ENCODE data around the gene LHX6. TPM values are rescaled to one million over a fixed set of nuclear protein-coding genes. Genes with fewer than 3 reads are reported as not detected.

LHX6 gene
- total and polyA plus RNA-seq, 2 donors (not counting 1 experiment from before 2014, with no cell fraction given), result 0.09 TPM; not detected in 1

DNA sequence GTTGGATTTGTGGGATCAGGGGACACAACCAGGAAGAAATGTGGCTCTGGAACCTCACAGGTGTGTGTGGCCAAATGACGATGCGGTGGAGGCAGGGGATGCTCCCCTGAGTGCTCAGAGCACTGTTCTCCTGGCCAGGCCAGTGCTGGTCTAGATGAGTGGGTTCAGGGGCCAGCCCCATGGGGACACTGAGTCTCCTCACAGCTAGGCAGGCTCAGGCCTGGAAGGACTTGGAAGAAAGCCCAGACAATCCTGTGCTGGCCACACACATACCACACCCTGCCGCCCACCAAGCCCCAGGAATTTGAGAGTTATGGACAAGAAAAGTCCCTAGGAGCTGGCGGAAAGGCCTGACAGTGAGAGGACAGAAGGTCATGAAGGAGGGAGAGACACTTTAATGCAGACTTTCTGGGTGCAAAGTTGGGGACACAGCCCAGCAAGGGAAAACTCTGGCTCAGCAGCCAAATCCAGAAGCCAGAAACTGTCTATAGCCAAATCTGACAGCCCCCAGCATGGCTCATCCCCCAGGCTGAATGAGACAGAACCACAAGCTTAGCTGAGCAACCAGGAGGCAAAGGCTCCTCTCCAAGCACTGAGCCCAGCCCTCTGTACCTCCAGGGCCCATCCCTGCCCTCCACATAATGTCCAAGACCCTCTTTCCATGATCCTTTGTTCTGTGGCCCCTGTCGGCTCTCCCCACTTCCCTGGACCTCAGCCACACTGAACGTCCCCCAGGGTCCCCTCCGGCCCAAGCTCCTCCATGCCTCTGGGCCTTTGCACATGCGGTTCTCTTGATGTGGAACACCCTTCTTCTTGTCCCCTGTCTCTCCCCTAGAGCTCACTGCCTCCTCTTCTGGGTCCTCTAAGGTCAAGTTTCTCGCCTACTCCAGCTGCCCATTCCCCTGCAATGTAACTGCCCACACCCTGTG lies 22.4 kb downstream of the LHX6 start:
- no peaks in the 10 kb centered on the region for H3K36me3 ChIP-seq (ENCODE audit: control insufficient read depth, insufficient read depth, low read length)
- no peak overlapping the region for H3K27ac ChIP-seq (ENCODE audit: insufficient read depth, low read length)
- no peaks in the 10 kb centered on the region for H3K79me2 ChIP-seq (ENCODE audit: control insufficient read depth, insufficient read depth, low read length)
- TF ChIP-seq EZH2 (IDR thresholded peaks at IDR 0.05; ENCODE audit: low read length, missing control alignments), result no peak
- TF ChIP-seq, protein P1, sequence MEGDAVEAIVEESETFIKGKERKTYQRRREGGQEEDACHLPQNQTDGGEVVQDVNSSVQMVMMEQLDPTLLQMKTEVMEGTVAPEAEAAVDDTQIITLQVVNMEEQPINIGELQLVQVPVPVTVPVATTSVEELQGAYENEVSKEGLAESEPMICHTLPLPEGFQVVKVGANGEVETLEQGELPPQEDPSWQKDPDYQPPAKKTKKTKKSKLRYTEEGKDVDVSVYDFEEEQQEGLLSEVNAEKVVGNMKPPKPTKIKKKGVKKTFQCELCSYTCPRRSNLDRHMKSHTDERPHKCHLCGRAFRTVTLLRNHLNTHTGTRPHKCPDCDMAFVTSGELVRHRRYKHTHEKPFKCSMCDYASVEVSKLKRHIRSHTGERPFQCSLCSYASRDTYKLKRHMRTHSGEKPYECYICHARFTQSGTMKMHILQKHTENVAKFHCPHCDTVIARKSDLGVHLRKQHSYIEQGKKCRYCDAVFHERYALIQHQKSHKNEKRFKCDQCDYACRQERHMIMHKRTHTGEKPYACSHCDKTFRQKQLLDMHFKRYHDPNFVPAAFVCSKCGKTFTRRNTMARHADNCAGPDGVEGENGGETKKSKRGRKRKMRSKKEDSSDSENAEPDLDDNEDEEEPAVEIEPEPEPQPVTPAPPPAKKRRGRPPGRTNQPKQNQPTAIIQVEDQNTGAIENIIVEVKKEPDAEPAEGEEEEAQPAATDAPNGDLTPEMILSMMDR (conservative IDR thresholded peaks at IDR 0.05 in 1 of 2, IDR thresholded peaks at IDR 0.05 in 1 of 2; ENCODE audit: low read depth in 1 of 2, low read length in 2 of 2), result no peak
- peaks cover 4% of the 10 kb centered on the region for H3K27me3 ChIP-seq (ENCODE audit: control insufficient read depth, insufficient read depth, low read length)
- no peak overlapping the region for H2AFZ ChIP-seq (ENCODE audit: low read length)
- no peak overlapping the region for H3K4me3 ChIP-seq (replicated peaks in 1 of 4; ENCODE audit: control extremely low read depth in 1 of 4, insufficient read depth in 1 of 4, low read depth in 3 of 4, low read length in 4 of 4)
- peaks cover 12% of the 10 kb centered on the region for H3K4me1 ChIP-seq (ENCODE audit: control insufficient read depth, extremely low read depth, insufficient read depth, low read length)
- H3K9ac ChIP-seq (ENCODE audit: insufficient read depth, low read length), result no peak overlapping the region
- H3K4me2 ChIP-seq (ENCODE audit: extremely low read depth, insufficient read depth, low read length), result no peak overlapping the region
- no peaks in the 10 kb centered on the region for H4K20me1 ChIP-seq (ENCODE audit: control insufficient read depth, extremely low read depth, insufficient read depth, low read length)
- H3K9me3 ChIP-seq (ENCODE audit: control insufficient read depth, insufficient read depth, low read depth, low read length), result no peaks in the 10 kb centered on the region
- peak; percentile 28 to 89 for DNase-seq (ENCODE audit: low read depth in 2 of 2)

DNA sequence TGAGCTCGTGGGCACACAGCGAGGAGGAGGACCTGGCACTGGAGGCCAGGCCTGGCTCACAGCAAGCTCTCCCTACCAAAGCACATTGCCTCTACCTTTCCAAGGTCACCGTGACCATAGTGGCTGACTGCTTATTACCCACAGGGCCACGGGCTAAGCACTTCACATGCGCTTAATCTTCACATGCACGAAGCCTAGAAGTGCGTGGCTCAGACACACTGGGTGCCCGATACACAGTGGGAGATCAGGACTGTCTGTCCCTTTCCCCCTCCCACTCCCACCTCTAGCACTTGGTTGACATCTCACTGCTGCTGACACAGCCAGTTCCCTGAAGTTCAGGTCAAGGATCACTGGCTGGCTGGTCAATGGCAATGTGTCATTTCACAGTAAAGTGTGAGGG lies 23.6 kb downstream of the LHX6 start:
- no peak overlapping the region for H3K27ac ChIP-seq (ENCODE audit: insufficient read depth, low read length)
- no peaks in the 10 kb centered on the region for H4K20me1 ChIP-seq (ENCODE audit: control insufficient read depth, extremely low read depth, insufficient read depth, low read length)

DNA sequence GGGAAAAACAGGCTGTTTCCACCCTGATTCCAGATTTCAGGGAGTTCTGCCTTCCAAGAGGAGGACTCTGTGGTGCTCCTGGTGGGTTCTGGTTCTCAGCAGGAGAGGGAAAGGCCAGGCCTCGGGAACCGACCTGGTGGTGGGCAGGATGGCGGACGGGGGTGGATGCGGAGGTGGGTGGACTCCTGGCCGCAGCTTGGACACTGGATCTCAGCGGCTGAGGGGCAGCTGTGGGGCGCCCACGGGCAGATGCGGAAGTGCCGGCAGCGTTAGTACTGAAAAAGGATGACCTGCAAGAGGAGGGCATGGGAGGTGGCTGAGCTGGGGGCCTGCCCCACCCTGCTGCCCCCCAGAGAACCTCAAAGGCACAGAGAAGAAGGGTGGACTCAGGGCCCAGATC lies 24.3 kb downstream of the LHX6 start:
- Histone ChIP-seq H3K9me3 (ENCODE audit: control insufficient read depth, insufficient read depth, low read depth, low read length) (no peaks in the 10 kb centered on the region), H3K4me1 (ENCODE audit: control insufficient read depth, extremely low read depth, insufficient read depth, low read length) (peaks cover 12% of the 10 kb centered on the region), H3K79me2 (ENCODE audit: control insufficient read depth, insufficient read depth, low read length) (no peaks in the 10 kb centered on the region), H3K9ac (ENCODE audit: insufficient read depth, low read length) (no peak overlapping the region), H4K20me1 (ENCODE audit: control insufficient read depth, extremely low read depth, insufficient read depth, low read length) (no peaks in the 10 kb centered on the region), H3K27ac (ENCODE audit: insufficient read depth, low read length) (no peak overlapping the region), H3K36me3 (ENCODE audit: control insufficient read depth, insufficient read depth, low read length) (no peaks in the 10 kb centered on the region), H3K27me3 (ENCODE audit: control insufficient read depth, insufficient read depth, low read length) (peaks cover 3% of the 10 kb centered on the region), H3K4me3 (replicated peaks in 1 of 4; ENCODE audit: control extremely low read depth in 1 of 4, insufficient read depth in 1 of 4, low read depth in 3 of 4, low read length in 4 of 4) (no peak overlapping the region), H3K4me2 (ENCODE audit: extremely low read depth, insufficient read depth, low read length) (no peak overlapping the region), H2AFZ (ENCODE audit: low read length) (no peak overlapping the region)
- TF ChIP-seq EZH2 (IDR thresholded peaks at IDR 0.05; ENCODE audit: low read length, missing control alignments), result no peak
- TF ChIP-seq, protein P1 (conservative IDR thresholded peaks at IDR 0.05 in 1 of 2, IDR thresholded peaks at IDR 0.05 in 1 of 2; ENCODE audit: low read depth in 1 of 2, low read length in 2 of 2), result no peak
- DNase-seq (ENCODE audit: low read depth in 2 of 2), result no peak

More for the DNA sequence above, 23.6 kb downstream of the LHX6 start:
- Histone ChIP-seq H3K27me3 (ENCODE audit: control insufficient read depth, insufficient read depth, low read length) (peaks cover 3% of the 10 kb centered on the region), H3K9ac (ENCODE audit: insufficient read depth, low read length) (no peak overlapping the region), H3K4me2 (ENCODE audit: extremely low read depth, insufficient read depth, low read length) (no peak overlapping the region), H3K4me3 (replicated peaks in 1 of 4; ENCODE audit: control extremely low read depth in 1 of 4, insufficient read depth in 1 of 4, low read depth in 3 of 4, low read length in 4 of 4) (no peak overlapping the region), H2AFZ (ENCODE audit: low read length) (no peak overlapping the region), H3K79me2 (ENCODE audit: control insufficient read depth, insufficient read depth, low read length) (no peaks in the 10 kb centered on the region), H3K4me1 (ENCODE audit: control insufficient read depth, extremely low read depth, insufficient read depth, low read length) (peaks cover 12% of the 10 kb centered on the region), H3K36me3 (ENCODE audit: control insufficient read depth, insufficient read depth, low read length) (no peaks in the 10 kb centered on the region), H3K9me3 (ENCODE audit: control insufficient read depth, insufficient read depth, low read depth, low read length) (no peaks in the 10 kb centered on the region)
- TF ChIP-seq, protein P1 (conservative IDR thresholded peaks at IDR 0.05 in 1 of 2, IDR thresholded peaks at IDR 0.05 in 1 of 2; ENCODE audit: low read depth in 1 of 2, low read length in 2 of 2), result no peak
- no peak for TF ChIP-seq EZH2 (IDR thresholded peaks at IDR 0.05; ENCODE audit: low read length, missing control alignments)
- no peak for DNase-seq (ENCODE audit: low read depth in 2 of 2)

Measured in fibroblast of lung (primary cell).